K562 (cell line): ENCODE measurements around the gene COL11A2. TPM values are rescaled to one million over a fixed set of nuclear protein-coding genes. Genes with fewer than 3 reads are reported as not detected.

Source experiments
- ATAC-seq: fragments of 200-7000 bp; cut with Tn5 transposase; 3 replicates; pipeline ENCODE4 v1.9.1; 2020; ENCODE audit warnings: moderate library complexity
- BruUV-seq: library from RNA; stranded (reverse); fragments of 400-500 nt; replicated peaks from 2 replicates; lab custom pipeline; 2021; lab: Mats Ljungman, UMichigan
- CTCF ChIA-PET: fragments of 300-600 bp; formaldehyde crosslinking; extraction: SDS; loops from one replicate; lab custom pipeline; 2021; ENCODE audit warnings: low intra/inter-chr PET ratio; lab: Yijun Ruan, JAX
- POLR2A ChIA-PET: fragments of 300-600, 350-650 bp; sonication (Branson Sonifier 250); formaldehyde crosslinking; extraction: SDS; loops from one replicate; lab custom pipeline; 2021; ENCODE audit warnings: antibody characterized with exemption, inconsistent platforms; lab: Yijun Ruan, JAX
- DNase-seq, 4 experiments: peaks; one replicate each; pipeline versions ENCODE4 v3.0.0 to v3.0.0-alpha.2; 2011 to 2018; ENCODE audit warnings: low spot score in 3 of 4, mixed read lengths in 3 of 4; ENCODE audit errors: extremely low read depth in 1 of 4
- FAIRE-seq: peaks from 2 replicates; lab custom pipeline; 2011; peaks lifted over from hg19 to GRCh38; lab: Jason Lieb, UNC
- H2AFZ ChIP-seq: 2 replicates; pipeline ENCODE4 v1.6.0; 2011; ENCODE audit warnings: low read depth, low read length, control low read depth, inconsistent platforms
- H3K27ac ChIP-seq: fragments of 200-600 bp; 3 replicates; pipeline ENCODE4 v1.8.0; 2011; ENCODE audit warnings: low read depth, mild to moderate bottlenecking, control low read depth, inconsistent platforms, low read length, moderate library complexity, mixed read lengths; ENCODE audit errors: extremely low read depth
- H3K27me3 ChIP-seq, 2 experiments: fragments of 300-600 bp in 1 of 2; 2 replicates in 1 of 2; 3 replicates in 1 of 2; pipeline versions ENCODE4 v1.6.0 to v1.8.0; 2011; ENCODE audit warnings: inconsistent platforms in 2 of 2, low read length in 2 of 2, mild to moderate bottlenecking in 1 of 2, mixed read lengths in 1 of 2, moderate library complexity in 1 of 2; ENCODE audit not compliant: control insufficient read depth in 2 of 2, insufficient read depth in 2 of 2
- H3K36me3 ChIP-seq: fragments of 300-600 bp; 3 replicates; pipeline ENCODE4 v1.8.0; 2011; ENCODE audit warnings: mild to moderate bottlenecking, low read length, inconsistent platforms; ENCODE audit not compliant: control insufficient read depth, insufficient read depth
- H3K4me1 ChIP-seq, 2 experiments: fragments of 200-600 bp in 1 of 2; replicated peaks in 1 of 2; 2 replicates in 1 of 2; 3 replicates in 1 of 2; pipeline versions ENCODE4 v1.5.1 to v1.8.0; 2011; ENCODE audit warnings: inconsistent platforms in 2 of 2, low read length in 2 of 2, mild to moderate bottlenecking in 1 of 2, mixed read lengths in 1 of 2, moderate library complexity in 1 of 2; ENCODE audit not compliant: control insufficient read depth in 2 of 2, insufficient read depth in 2 of 2
- H3K4me2 ChIP-seq: 2 replicates; pipeline ENCODE4 v1.6.1; 2011; ENCODE audit warnings: low read length, control low read depth, inconsistent platforms, mixed read lengths; ENCODE audit not compliant: insufficient read depth
- H3K4me3 ChIP-seq: fragments of 200-600 bp; sonication (generic), shearing (Covaris generic); 2 replicates; pipeline ENCODE4 v1.5.1; 2016; ENCODE audit warnings: control low read depth, inconsistent platforms
- H3K79me2 ChIP-seq: fragments of 200-600 bp; 3 replicates; pipeline ENCODE4 v1.8.0; 2011; ENCODE audit warnings: low read length, inconsistent platforms; ENCODE audit not compliant: control insufficient read depth, insufficient read depth
- H3K9ac ChIP-seq, 2 experiments: 2 replicates each; pipeline versions ENCODE4 v1.6.0 to v1.6.1; 2011; ENCODE audit warnings: low read depth in 2 of 2, low read length in 2 of 2, control low read depth in 1 of 2, inconsistent platforms in 1 of 2, mild to moderate bottlenecking in 1 of 2, mixed read lengths in 1 of 2; ENCODE audit not compliant: insufficient read depth in 1 of 2
- H3K9me1 ChIP-seq: one replicate; pipeline ENCODE4 v1.6.0; 2011; ENCODE audit warnings: inconsistent platforms, mild to moderate bottlenecking, low read length, moderate library complexity; ENCODE audit not compliant: control insufficient read depth, insufficient read depth
- H3K9me3 ChIP-seq: replicated peaks from 2 replicates; pipeline ENCODE4 v1.5.1; 2011; ENCODE audit warnings: low read depth, low read length, inconsistent platforms; ENCODE audit not compliant: control insufficient read depth, insufficient read depth
- H4K20me1 ChIP-seq: replicated peaks from 2 replicates; pipeline ENCODE4 v1.6.1; 2011; ENCODE audit warnings: low read length, inconsistent platforms, mixed read lengths; ENCODE audit not compliant: control insufficient read depth, insufficient read depth
- ARID2 ChIP-seq: fragments of 450-650 bp; IDR thresholded peaks from 2 replicates; pipeline ENCODE4 v1.6.1; 2017; ENCODE audit warnings: antibody characterized with exemption, mild to moderate bottlenecking
- ELF2 ChIP-seq: fragments of 250-450 bp; sonication (Bioruptor Pico); IDR thresholded peaks from 2 replicates; pipeline ENCODE4 v1.5.0; 2021; ENCODE audit warnings: mild to moderate bottlenecking
- HNRNPK ChIP-seq: fragments of 200-400 bp; formaldehyde crosslinking; IDR thresholded peaks from one replicate; pipeline ENCODE4 v1.6.1; 2018; ENCODE audit warnings: mild to moderate bottlenecking, low read depth, low read length; ENCODE audit not compliant: poor library complexity, severe bottlenecking
- KLF6 ChIP-seq: fragments of 250-450 bp; sonication (Bioruptor Pico); IDR thresholded peaks from 2 replicates; pipeline ENCODE4 v1.4.0; 2020; ENCODE audit warnings: mild to moderate bottlenecking, moderate library complexity, borderline replicate concordance
- POLR2A ChIP-seq: fragments of 450-650 bp; conservative IDR thresholded peaks from 2 replicates; pipeline ENCODE4 v1.6.1; 2016
- RBM34 ChIP-seq: fragments of 200-400 bp; formaldehyde crosslinking; IDR thresholded peaks from 2 replicates; pipeline ENCODE4 v1.6.1; 2018; ENCODE audit warnings: low read length, borderline replicate concordance; ENCODE audit not compliant: insufficient read depth
- SP2 ChIP-seq: IDR thresholded peaks from 2 replicates; pipeline ENCODE4 v1.6.1; 2011; ENCODE audit warnings: mild to moderate bottlenecking, low read depth, low read length, moderate library complexity; ENCODE audit not compliant: poor library complexity, severe bottlenecking; ENCODE audit errors: extremely low read depth
- UBTF ChIP-seq, 2 experiments: IDR thresholded peaks; 2 replicates each; pipeline ENCODE4 v1.6.1; 2012; ENCODE audit warnings: improper control_type of control experiment in 2 of 2, low read depth in 2 of 2, low read length in 2 of 2, borderline replicate concordance in 1 of 2
- ZBTB33 ChIP-seq: sonication (generic); formaldehyde crosslinking; IDR thresholded peaks from 2 replicates; pipeline ENCODE4 v1.8.1; 2023; ENCODE audit warnings: mild to moderate bottlenecking, missing genetic modification reagents
- ZNF165 ChIP-seq: fragments of 250-450 bp; sonication (Bioruptor Pico); IDR thresholded peaks from 2 replicates; pipeline ENCODE4 v1.4.0; 2020; ENCODE audit warnings: borderline replicate concordance
- ZNF174 ChIP-seq: fragments of 250-450 bp; sonication (Bioruptor Pico); IDR thresholded peaks from 2 replicates; pipeline ENCODE4 v1.4.0; 2020; ENCODE audit warnings: mild to moderate bottlenecking
- ZNF239 ChIP-seq: fragments of 250-450 bp; sonication (Bioruptor Pico); IDR thresholded peaks from 2 replicates; pipeline ENCODE4 v1.4.0; 2020; ENCODE audit warnings: mild to moderate bottlenecking
- WGBS: fragments of 100-300 bp; shearing (Covaris generic); methylation state at CpG from one replicate; pipeline ENCODE4 v1.1.6; 2016; ENCODE audit warnings: low coverage, mixed read lengths; ENCODE audit not compliant: insufficient coverage; ENCODE audit errors: missing lambda C conversion rate; 5-methylcytosine and 5-hydroxymethylcytosine counted together
- in situ Hi-C: fragments of 300-500 bp; cut with MboI; formaldehyde crosslinking; loops from 4 replicates; pipeline ENCODE4 v1.15.0; 2018; ENCODE audit warnings: inconsistent platforms, mixed read lengths
- intact Hi-C: fragments of 100-400 bp; cut with micrococcal nuclease; formaldehyde crosslinking; loops from 2 replicates; pipeline ENCODE4 v1.14.2; 2022
- polyA plus RNA-seq, 8 experiments: library from polyadenylated mRNA; depleted of rRNA in 4 of 8; stranded (reverse) in 5 of 8; unstranded in 3 of 8; fragments of >200 nt; fragmentation: Nextera tagmentation in 2 of 8; fragmentation: Illumina TruSeq in 1 of 8; extraction: Ambion mirVana in 2 of 8; extraction: Trizol in 1 of 8; gene quantifications; 2 replicates each; pipeline versions ENCODE4 v1.2.1 to v1.2.3, GENCODE V29; 2011 to 2014; ENCODE audit warnings: inconsistent platforms in 1 of 8, missing spikeins in 1 of 8
- total RNA-seq, 7 experiments: library from RNA; depleted of rRNA in 6 of 7; stranded (reverse); fragments of >200 nt in 6 of 7; fragmentation: Illumina TruSeq in 2 of 7; extraction: Trizol in 2 of 7; gene quantifications; 2 replicates each; pipeline versions ENCODE4 v1.2.1 to v1.2.3, GENCODE V29; 2011 to 2021; ENCODE audit warnings: low replicate concordance in 1 of 7
- TF ChIP-seq, protein P1 (sequence below): fragments of 450-650 bp; IDR thresholded peaks from 2 replicates; pipeline ENCODE4 v1.6.1; 2014; ENCODE audit warnings: low read depth, mild to moderate bottlenecking, moderate library complexity, borderline replicate concordance

COL11A2 gene
- total and polyA plus RNA-seq, 9 of the 15 experiments (the other 6 are each of a cell fraction or from before 2014, with no cell fraction given) = 0.04 to 0.35 (median 0.09) TPM; not detected in 1

DNA sequence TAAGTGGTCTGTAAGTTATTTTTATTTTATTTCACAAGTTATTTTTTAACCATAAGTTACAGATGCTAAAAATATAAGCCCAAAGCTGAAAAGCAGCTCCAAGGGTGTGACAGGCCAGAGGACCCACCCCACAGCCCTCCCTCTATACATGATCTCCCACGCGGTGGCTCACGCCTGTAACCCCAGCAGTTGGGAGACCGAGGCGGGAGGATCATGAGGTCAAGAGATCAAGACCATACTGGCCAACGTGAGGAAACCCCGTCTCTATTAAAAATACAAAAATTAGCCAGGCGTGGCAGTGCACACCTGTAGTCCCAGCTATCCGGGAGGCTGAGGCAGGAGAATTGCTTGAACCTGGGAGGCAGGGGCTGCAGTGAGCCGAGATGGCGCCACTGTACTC lies 32.2 kb downstream of the COL11A2 start:
- no peak for ATAC-seq
- intact Hi-C loops = loop anchor here (2.0 kb wide), 1 partner anchor 37 kb away; no protein-coding TSS in a partner anchor
- no peak overlapping the region for H3K9ac ChIP-seq
- 13% methylated on average over 11 of the region's 11 CpGs for WGBS
- no peak overlapping the region for H3K4me3 ChIP-seq
- BruUV-seq = no TSS peak
- H2AFZ ChIP-seq = no peak overlapping the region
- CTCF ChIA-PET = interaction anchor here (3.5 kb wide), 1 partner anchor 88 kb away, joined by 21 read pairs; no protein-coding TSS in a partner anchor
- peaks cover 7 to 20% of the 10 kb centered on the region in 2 experiments; a peak in 3 of 5 replicates for H3K4me1 ChIP-seq
- H3K27ac ChIP-seq = no peak overlapping the region
- no peak for FAIRE-seq
- TF ChIP-seq ZNF165 (no peak), ZBTB33 (no peak), RBM34 (no peak), SP2 (no peak), ZNF239 (CRISPR knock-in tag) (no peak), HNRNPK (no peak), UBTF (IDR thresholded peaks at IDR 0.05; ENCODE audit: borderline replicate concordance in 1 of 2, low read depth in 2 of 2, low read length in 2 of 2) (no peak), ZNF174 (CRISPR knock-in tag) (no peak), ARID2 (no peak), KLF6 (CRISPR knock-in tag) (no peak), ELF2 (CRISPR knock-in tag) (no peak), POLR2A (no peak)
- TF ChIP-seq, protein P1, sequence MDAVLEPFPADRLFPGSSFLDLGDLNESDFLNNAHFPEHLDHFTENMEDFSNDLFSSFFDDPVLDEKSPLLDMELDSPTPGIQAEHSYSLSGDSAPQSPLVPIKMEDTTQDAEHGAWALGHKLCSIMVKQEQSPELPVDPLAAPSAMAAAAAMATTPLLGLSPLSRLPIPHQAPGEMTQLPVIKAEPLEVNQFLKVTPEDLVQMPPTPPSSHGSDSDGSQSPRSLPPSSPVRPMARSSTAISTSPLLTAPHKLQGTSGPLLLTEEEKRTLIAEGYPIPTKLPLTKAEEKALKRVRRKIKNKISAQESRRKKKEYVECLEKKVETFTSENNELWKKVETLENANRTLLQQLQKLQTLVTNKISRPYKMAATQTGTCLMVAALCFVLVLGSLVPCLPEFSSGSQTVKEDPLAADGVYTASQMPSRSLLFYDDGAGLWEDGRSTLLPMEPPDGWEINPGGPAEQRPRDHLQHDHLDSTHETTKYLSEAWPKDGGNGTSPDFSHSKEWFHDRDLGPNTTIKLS = no peak
- TF ChIP-seq, all 486 proteins: peak for 0
- no peaks in the 10 kb centered on the region for H3K36me3 ChIP-seq
- DNase-seq = no peak
- no peak overlapping the region for H3K4me2 ChIP-seq
- POLR2A ChIA-PET = interaction anchor here (1.0 kb wide), 1 partner anchor 248 kb away, joined by 3 read pairs; no protein-coding TSS in a partner anchor
- H4K20me1 ChIP-seq = no peaks in the 10 kb centered on the region
- in situ Hi-C loops = loop anchor here (5.0 kb wide), 1 partner anchor 1023 kb away; no protein-coding TSS in a partner anchor
- H3K79me2 ChIP-seq = no peaks in the 10 kb centered on the region
- H3K9me1 ChIP-seq = no peaks in the 10 kb centered on the region
- H3K27me3 ChIP-seq = peaks cover 2 to 34% of the 10 kb centered on the region in 2 experiments; a peak in 4 of 5 replicates
- no peaks in the 10 kb centered on the region for H3K9me3 ChIP-seq
